DND-41 (cell line): ENCODE measurements around the gene RRAS.

Experiments
- CTCF ChIP-seq: IDR thresholded peaks from 2 replicates; pipeline ENCODE4 v1.5.1; 2012; ENCODE audit warnings: borderline replicate concordance, low read length, moderate library complexity, mild to moderate bottlenecking; ENCODE audit not compliant: poor library complexity, severe bottlenecking; ENCODE audit errors: extremely low read depth
- EZH2 ChIP-seq: IDR thresholded peaks from 3 replicates; pipeline ENCODE4 v1.6.1; 2012; ENCODE audit warnings: borderline replicate concordance, low read depth, mild to moderate bottlenecking, moderate library complexity, low read length, inconsistent platforms; ENCODE audit not compliant: severe bottlenecking

- no peak for TF ChIP-seq CTCF
- TF ChIP-seq EZH2, result no peak
Observed at GRCh38 chr19:49646586-49646985, 6.6 kb upstream of the RRAS start.
